ENCODE measurements around the gene IFFO2.

The IFFO2 gene

GRCh38 chr1:18924221-18924691 is 32.2 kb downstream of the IFFO2 start:
- intact Hi-C loops (cut with DNase I; ENCODE audit: low total_unique reads), result loop anchor here (2.0 kb wide), 1 partner anchor 27 kb away; no protein-coding TSS in a partner anchor
- no peaks in the 10 kb centered on the region for H3K9me3 ChIP-seq
- TF ChIP-seq CTCF (IDR thresholded peaks at IDR 0.05), result no peak
- peaks cover 22 to 77% (median 72%) of the 10 kb centered on the region in 4 donors for H3K4me1 ChIP-seq
- peak overlapping the region; percentile 86 to 95 for H3K27ac ChIP-seq
- H3K4me3 ChIP-seq, result peak overlapping the region; percentile 23 to 45
- H3K36me3 ChIP-seq, result peaks cover 0 to 16% (median 7%) of the 10 kb centered on the region in 3 donors
- H3K27me3 ChIP-seq, result no peaks in the 10 kb centered on the region
- peak in 1 of 2 donors; percentile 83 for DNase-seq

GRCh38 chr1:18923756-18924211 is 32.7 kb downstream of the IFFO2 start:
- no peaks in the 10 kb centered on the region for H3K27me3 ChIP-seq
- peaks cover 22 to 72% (median 67%) of the 10 kb centered on the region in 4 donors for H3K4me1 ChIP-seq
- H3K27ac ChIP-seq, result peak overlapping the region; percentile 86 to 95
- no peak for TF ChIP-seq CTCF (IDR thresholded peaks at IDR 0.05)
- no peaks in the 10 kb centered on the region for H3K9me3 ChIP-seq
- intact Hi-C loops (cut with DNase I; ENCODE audit: low total_unique reads), result loop anchor here (2.0 kb wide), 1 partner anchor 27 kb away; no protein-coding TSS in a partner anchor
- DNase-seq, result no peak
- H3K4me3 ChIP-seq, result peak overlapping the region; percentile 23 to 45
- peaks cover 0 to 20% (median 7%) of the 10 kb centered on the region in 3 donors for H3K36me3 ChIP-seq

- Histone ChIP-seq H3K27ac (peak overlapping the region; percentile 86 to 95), H3K4me3 (peak overlapping the region; percentile 23 to 45), H3K36me3 (peaks cover 0 to 27% (median 11%) of the 10 kb centered on the region in 3 donors), H3K4me1 (peaks cover 22 to 65% (median 61%) of the 10 kb centered on the region in 4 donors), H3K27me3 (no peaks in the 10 kb centered on the region), H3K9me3 (no peaks in the 10 kb centered on the region)
- DNase-seq, result no peak
- intact Hi-C loops (cut with DNase I; ENCODE audit: low total_unique reads), result no loop called here
- no peak for TF ChIP-seq CTCF (IDR thresholded peaks at IDR 0.05)
Observed at GRCh38 chr1:18922848-18923755, 33.4 kb downstream of the IFFO2 start.

GRCh38 chr1:18922319-18922726 is 34.2 kb downstream of the IFFO2 start:
- H3K4me1 ChIP-seq, result peaks cover 20 to 57% (median 53%) of the 10 kb centered on the region in 4 donors
- peak overlapping the region; percentile 86 to 95 for H3K27ac ChIP-seq
- peak overlapping the region; percentile 9 to 45 for H3K4me3 ChIP-seq
- no peaks in the 10 kb centered on the region for H3K9me3 ChIP-seq
- peak; percentile 91 to 94 for DNase-seq
- TF ChIP-seq CTCF (IDR thresholded peaks at IDR 0.05), result peak; percentile 39 to 60
- intact Hi-C loops (cut with DNase I; ENCODE audit: low total_unique reads), result no loop called here
- H3K27me3 ChIP-seq, result no peaks in the 10 kb centered on the region
- H3K36me3 ChIP-seq, result peaks cover 0 to 35% (median 18%) of the 10 kb centered on the region in 3 donors

GRCh38 chr1:18921516-18922251 is 34.8 kb downstream of the IFFO2 start:
- Histone ChIP-seq H3K36me3 (peaks cover 0 to 41% (median 18%) of the 10 kb centered on the region in 3 donors), H3K27me3 (no peaks in the 10 kb centered on the region), H3K9me3 (no peaks in the 10 kb centered on the region), H3K4me3 (peak overlapping the region; percentile 9 to 45), H3K4me1 (peaks cover 14 to 51% (median 46%) of the 10 kb centered on the region in 4 donors), H3K27ac (peak overlapping the region; percentile 86 to 95)
- intact Hi-C loops (cut with DNase I; ENCODE audit: low total_unique reads), result no loop called here
- no peak for DNase-seq
- peak; percentile 22 to 29 for TF ChIP-seq CTCF (IDR thresholded peaks at IDR 0.05)
